Non-pigmented ciliary epithelial cell (primary cell): Measurements from ENCODE around the gene USH2A.

ENCODE experiments used
- DNase-seq: peaks from one replicate; pipeline ENCODE4 v3.0.0-alpha.2; 2010; ENCODE audit warnings: low read depth

The USH2A gene

GRCh38 chr1:215779729-215780128 lies 643.5 kb downstream of the USH2A start:
- no peak for DNase-seq

GRCh38 chr1:215777370-215777925 lies 645.8 kb downstream of the USH2A start:
- no peak for DNase-seq

- DNase-seq = no peak
Observed at GRCh38 chr1:215776336-215776735, 646.9 kb downstream of the USH2A start.

GRCh38 chr1:215772151-215772550 lies 651.1 kb downstream of the USH2A start:
- no peak for DNase-seq

GRCh38 chr1:215768303-215768702 lies 654.9 kb downstream of the USH2A start:
- DNase-seq = no peak

GRCh38 chr1:215767761-215768160 lies 655.5 kb downstream of the USH2A start:
- no peak for DNase-seq

GRCh38 chr1:215766521-215766920 lies 656.7 kb downstream of the USH2A start:
- no peak for DNase-seq

DNA sequence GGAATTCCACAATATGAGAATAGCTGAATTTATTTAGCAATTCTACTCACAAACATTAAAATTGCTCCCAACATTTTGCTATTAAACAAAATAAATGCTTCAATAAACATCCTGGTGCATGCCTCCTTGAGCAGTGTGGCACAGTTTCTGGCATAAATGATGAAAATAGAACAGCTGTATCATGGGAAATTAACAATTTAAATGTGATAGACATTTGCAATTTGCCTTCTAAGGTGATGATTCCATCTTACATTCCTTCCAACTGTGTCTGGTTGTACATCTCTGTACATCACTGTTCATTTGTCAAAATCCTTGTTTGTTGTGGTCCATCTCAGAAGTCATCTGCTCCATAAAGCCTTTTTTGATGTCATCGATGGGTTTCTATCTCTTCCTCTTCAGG lies 657.4 kb downstream of the USH2A start:
- DNase-seq = no peak

DNA sequence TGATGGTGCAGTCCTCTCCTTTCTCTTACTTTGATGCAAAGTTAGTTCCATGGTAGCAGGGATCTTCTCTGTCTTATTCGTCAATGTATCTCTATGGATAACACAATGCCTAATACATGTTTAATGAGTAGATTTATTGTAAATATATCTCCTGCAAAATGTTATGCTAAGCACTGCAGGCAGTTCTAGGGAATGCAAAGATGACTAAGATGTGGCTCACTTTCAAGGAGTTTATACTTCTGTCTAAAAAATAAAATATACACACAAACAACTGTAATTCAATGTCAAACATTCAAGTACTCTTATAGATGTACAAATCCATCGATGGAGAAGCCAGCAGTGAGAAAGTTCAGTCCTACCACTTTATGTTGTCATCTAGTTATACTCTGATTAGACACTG lies 661.8 kb downstream of the USH2A start:
- DNase-seq = no peak

DNA sequence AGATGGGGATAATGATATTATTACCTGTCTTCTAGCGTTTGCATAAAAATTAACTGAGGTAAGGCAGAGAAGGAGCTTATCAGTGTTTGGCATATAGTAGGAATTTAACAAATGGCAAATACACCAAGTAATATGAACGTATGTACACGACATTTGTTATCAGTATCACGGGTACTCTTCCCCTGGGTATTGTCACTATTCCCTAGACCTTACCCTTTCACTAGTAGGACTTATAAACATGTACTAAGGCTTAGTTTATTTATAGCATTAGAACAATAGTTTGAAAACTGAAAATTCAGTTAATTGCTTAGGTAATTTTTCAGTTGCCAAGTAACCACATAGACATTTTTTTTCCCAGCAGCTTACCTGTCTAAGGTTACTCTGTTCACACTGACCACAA lies 669.1 kb downstream of the USH2A start:
- DNase-seq = no peak

DNA sequence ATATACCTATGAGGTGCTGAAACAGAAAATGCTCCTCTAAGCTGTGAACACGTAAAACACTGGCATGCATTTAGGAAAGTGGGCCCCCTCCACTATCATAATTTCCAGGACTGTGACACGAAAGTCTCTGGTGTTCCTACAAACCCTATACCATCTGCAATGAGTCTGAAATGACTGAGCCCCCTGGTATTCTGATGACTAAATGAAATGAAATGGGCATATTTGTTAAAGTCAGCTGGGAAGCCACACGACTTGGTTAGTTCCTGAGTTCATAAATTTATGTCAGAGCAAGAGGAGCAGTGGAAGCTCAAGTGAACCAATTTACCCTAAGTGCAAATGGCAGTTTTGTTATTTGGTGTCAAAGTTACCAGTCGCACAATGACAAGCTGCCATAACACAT lies 673.8 kb downstream of the USH2A start:
- peak; percentile 54 for DNase-seq

DNA sequence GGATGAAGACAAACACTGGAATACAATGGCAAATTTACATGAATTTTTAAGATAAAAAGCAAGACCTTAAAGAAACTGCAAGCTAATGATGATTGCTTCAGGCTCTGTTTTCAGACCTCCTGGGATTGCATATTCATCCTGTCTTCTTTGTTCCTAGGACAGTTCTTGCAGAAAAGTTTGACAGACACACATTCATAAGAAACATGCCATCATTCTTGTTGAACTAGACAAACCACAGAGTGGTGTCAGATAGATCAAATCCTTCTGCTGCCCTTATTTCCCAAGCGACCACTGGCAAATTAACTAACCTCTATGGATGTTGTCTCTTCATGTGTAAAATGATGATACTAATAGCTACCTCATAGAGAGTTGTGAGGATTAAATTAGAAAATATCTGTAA lies 674.8 kb downstream of the USH2A start:
- DNase-seq = no peak

- DNase-seq = peak; percentile 13
Observed at GRCh38 chr1:215744419-215744818, 678.8 kb downstream of the USH2A start.

GRCh38 chr1:215739025-215739424 lies 684.2 kb downstream of the USH2A start:
- no peak for DNase-seq

DNA sequence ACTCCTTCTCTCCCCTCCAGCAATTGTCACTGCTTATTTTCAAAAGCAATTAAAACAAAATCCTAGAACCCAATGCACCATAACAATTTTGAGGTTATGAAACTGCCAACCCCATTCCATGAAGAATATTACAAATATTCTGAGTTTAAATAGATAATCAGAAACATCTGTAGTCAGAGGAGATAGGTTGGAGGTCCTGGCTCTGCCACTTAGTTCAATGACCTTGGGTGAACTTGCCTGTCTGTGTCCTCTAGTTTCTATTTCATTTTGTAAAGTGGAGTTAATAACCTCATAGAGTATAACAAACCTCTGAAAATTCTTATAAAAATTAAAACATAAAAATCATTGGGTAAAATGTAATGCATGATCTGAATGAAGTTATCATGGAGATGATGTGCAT lies 691.5 kb downstream of the USH2A start:
- no peak for DNase-seq

DNA sequence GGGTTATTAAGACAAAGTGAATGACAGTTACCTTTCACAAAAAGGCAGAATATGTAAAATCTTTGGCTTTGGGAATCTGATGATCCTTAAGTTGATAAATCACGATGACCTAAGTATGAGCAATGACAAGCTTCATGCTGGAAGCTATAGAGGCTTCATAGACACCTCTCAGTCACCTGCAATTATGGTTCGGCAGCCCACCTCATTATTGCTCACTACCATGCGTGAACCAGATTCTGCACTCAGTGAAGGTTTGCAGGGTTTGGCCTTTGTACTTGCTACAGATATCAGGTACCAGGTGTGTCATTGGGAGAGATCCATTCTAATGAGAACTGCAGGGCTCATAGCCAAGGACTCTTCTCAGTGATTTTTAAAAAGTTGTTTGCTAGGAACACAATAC lies 692.6 kb downstream of the USH2A start:
- DNase-seq = no peak

DNA sequence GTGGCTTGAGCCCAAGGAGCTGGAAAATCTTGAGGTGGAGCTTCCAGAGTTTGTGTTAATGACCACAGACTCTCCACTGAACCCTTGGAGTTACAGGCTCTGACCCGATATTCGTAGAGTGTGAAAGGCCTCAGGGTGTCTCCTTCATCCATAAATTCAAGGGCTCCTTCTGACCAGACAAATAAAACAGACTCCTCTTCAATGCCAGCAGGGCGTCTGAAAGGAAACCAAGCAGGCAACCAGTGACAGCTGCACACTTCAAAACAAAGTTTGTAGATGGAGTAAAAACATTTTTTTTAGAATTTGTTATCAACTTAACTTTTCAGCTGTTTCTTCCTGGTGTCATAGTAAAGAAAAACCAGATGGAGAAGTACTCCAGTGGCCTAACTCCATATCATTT lies 695.1 kb downstream of the USH2A start:
- no peak for DNase-seq

GRCh38 chr1:215720126-215720525 lies 703.1 kb downstream of the USH2A start:
- no peak for DNase-seq

DNA sequence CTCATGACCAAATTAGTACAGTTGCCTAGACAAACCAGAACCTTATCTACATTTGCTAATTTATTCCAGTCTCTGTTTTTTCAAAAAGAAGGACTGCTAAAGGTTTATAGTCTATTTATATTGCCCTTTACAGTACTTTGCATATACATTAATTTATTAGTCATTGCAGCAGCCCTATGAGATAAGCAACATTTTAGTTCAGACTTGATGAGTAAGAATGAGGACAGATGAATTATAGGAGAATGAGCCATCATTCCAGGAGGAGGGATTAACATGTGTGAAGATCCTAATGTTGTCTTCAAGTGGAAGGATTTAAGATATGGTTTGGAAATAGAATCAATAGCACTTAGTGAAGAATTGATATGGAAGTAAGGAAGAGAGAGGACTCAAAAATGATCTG lies 703.7 kb downstream of the USH2A start:
- DNase-seq = no peak

DNA sequence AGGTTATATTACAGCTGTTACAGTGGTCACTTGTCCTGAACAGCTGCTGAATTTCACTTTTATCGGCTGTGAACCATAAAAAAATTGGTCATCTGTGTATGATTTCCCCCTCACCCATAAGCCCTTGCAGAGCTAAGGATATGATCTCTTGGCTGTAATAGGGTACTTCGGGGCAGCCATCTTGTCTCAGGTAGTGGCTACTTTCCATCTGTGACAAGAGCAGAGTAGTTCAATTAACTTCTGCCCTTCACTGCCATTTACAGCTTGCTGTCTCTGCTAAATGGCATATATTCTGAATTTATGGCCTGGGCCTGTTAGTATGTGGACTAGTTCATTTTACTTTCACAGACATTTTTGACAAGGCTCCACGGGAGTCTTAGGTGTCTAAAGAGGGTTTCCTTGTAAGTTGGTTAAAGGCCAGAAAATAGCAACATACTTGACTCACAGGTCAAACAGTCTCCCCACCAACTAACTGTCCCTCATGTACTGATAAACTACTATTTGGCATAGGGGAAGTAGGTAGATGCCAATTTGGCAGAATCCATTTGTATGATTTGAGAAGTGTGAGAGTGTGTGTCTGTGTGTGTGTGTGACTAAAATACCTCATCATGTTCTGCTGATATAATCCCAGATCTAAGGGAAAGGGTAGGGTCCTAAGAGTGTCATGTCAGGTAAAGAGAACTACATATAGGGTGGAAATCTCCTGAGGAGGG lies 704.5 kb downstream of the USH2A start:
- DNase-seq = no peak

GRCh38 chr1:215717677-215718426 lies 705.4 kb downstream of the USH2A start:
- DNase-seq = no peak

DNA sequence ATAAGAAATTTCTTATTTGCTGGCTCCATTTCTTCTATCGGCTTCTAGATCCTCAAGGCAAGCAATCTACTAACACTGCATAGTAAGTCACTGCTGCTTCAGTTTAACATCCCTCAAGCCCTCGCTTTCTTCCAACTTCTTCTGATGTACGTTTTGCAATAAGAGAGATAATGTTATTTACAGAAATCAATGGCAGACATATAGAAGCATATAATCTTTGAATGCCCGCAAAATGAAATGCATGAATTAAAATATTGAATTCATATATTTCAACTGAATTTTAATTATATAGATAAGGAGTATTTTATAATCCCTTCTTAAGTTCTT lies 712.4 kb downstream of the USH2A start:
- DNase-seq = no peak

DNA sequence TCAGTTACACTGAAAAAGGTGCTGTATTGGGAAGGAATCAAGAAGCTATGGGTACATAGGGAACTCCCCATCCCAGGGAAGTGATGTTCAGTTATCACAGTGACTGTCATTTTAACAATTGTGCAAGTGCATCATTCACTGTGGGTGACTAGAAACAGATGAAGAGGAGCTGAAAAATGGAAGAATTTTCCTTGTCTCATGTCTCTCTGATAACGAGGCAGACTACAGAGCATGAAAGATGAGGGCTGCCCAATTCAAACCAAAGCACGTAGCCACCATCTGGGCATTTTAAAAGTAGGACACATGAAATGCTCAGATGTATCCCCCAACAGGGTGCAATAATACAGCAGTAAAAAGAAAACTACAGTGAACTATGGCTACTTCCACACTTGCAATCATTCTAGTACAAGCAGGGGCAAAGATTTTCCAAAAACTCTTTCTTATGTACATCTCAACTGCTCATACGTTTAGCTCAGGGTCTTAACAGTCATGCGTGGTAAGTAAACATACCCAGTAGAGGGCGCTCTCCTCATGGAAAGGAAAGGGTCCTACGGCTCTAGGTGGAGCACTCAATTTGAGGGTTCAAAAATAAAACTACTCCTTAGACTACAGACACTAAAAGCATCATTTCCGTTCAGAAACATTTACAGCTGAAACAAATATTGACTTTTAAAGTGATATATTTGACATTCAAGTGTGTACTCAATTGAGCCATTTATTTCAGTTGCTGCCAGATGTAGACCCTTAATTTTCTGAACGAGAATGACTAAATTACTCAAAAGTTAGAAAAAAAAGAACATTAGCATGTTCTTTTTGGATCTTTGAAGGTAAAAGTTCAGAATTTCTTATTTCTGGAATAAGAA lies 713.0 kb downstream of the USH2A start:
- DNase-seq = no peak
